GM12878 (cell line): ENCODE measurements around the gene SMARCC2. TPM values are rescaled to one million over a fixed set of nuclear protein-coding genes. Genes with fewer than 3 reads are reported as not detected.

ENCODE experiments used
- ATAC-seq: fragments of 200-7000 bp; cut with Tn5 transposase; 3 replicates; pipeline ENCODE4 v1.9.1; 2020; ENCODE audit warnings: mild to moderate bottlenecking, moderate library complexity
- BruUV-seq: library from RNA; stranded (reverse); fragments of 400-500 nt; replicated peaks from 2 replicates; lab custom pipeline; 2021; lab: Mats Ljungman, UMichigan
- CTCF ChIA-PET: fragments of 300-600 bp; sonication (Branson Sonifier 250); formaldehyde crosslinking; extraction: SDS; loops from one replicate; lab custom pipeline; 2021; ENCODE audit warnings: inconsistent platforms; lab: Yijun Ruan, JAX
- POLR2A ChIA-PET: fragments of 350-600 bp; formaldehyde crosslinking; extraction: SDS; loops from one replicate; lab custom pipeline; 2021; ENCODE audit warnings: inconsistent platforms; lab: Charles Lee
- RAD21 ChIA-PET: fragments of 300-600 bp; sonication (Branson Sonifier 250); formaldehyde crosslinking; loops from one replicate; lab custom pipeline; 2023; ENCODE audit warnings: antibody characterized with exemption; ENCODE audit not compliant: unreplicated experiment; lab: Charles Lee
- SMC1A ChIA-PET: fragments of 300-600 bp; sonication (Branson Sonifier 250); formaldehyde crosslinking; loops from one replicate; lab custom pipeline; 2023; ENCODE audit not compliant: unreplicated experiment, uncharacterized antibody; lab: Charles Lee
- DNase-seq: peaks from one replicate; pipeline ENCODE4 v3.0.0-alpha.2; 2011; ENCODE audit warnings: low read depth, low spot score
- FAIRE-seq: peaks from 3 replicates; lab custom pipeline; 2011; peaks lifted over from hg19 to GRCh38; lab: Jason Lieb, UNC
- H2AFZ ChIP-seq: 2 replicates; pipeline ENCODE4 v1.6.0; 2011; ENCODE audit warnings: low read depth, low read length, control low read depth; ENCODE audit not compliant: control insufficient read depth
- H3K27ac ChIP-seq: 2 replicates; pipeline ENCODE4 v1.5.1; 2011; ENCODE audit warnings: control low read depth; ENCODE audit not compliant: control insufficient read depth, insufficient read depth
- H3K27me3 ChIP-seq, 2 experiments: replicated peaks in 1 of 2; 2 replicates each; pipeline versions ENCODE4 v1.6.0 to v1.6.1; 2011; ENCODE audit warnings: low read length in 1 of 2; ENCODE audit not compliant: control insufficient read depth in 2 of 2, insufficient read depth in 2 of 2
- H3K36me3 ChIP-seq, 2 experiments: 2 replicates each; pipeline ENCODE4 v1.5.1; 2011; ENCODE audit warnings: low read length in 1 of 2; ENCODE audit not compliant: control insufficient read depth in 2 of 2, insufficient read depth in 2 of 2
- H3K4me1 ChIP-seq: 2 replicates; pipeline ENCODE4 v1.6.1; 2011; ENCODE audit warnings: mild to moderate bottlenecking, low read length, moderate library complexity, mixed read lengths; ENCODE audit not compliant: control insufficient read depth, insufficient read depth
- H3K4me2 ChIP-seq: 2 replicates; pipeline ENCODE4 v1.6.0; 2011; ENCODE audit warnings: control low read depth; ENCODE audit not compliant: control insufficient read depth, insufficient read depth
- H3K4me3 ChIP-seq: fragments of 200-600 bp; sonication (generic); 2 replicates; pipeline ENCODE4 v1.5.1; 2016
- H3K79me2 ChIP-seq: 2 replicates; pipeline ENCODE4 v1.6.0; 2011; ENCODE audit warnings: low read length; ENCODE audit not compliant: control insufficient read depth, insufficient read depth
- H3K9ac ChIP-seq: 2 replicates; pipeline ENCODE4 v1.8.0; 2011; ENCODE audit warnings: low read length, control low read depth, mixed read lengths; ENCODE audit not compliant: control insufficient read depth, insufficient read depth
- H3K9me3 ChIP-seq: replicated peaks from 3 replicates; pipeline ENCODE4 v1.5.1; 2011; ENCODE audit warnings: mild to moderate bottlenecking, low read length; ENCODE audit not compliant: control insufficient read depth, insufficient read depth
- H4K20me1 ChIP-seq: 2 replicates; pipeline ENCODE4 v1.6.0; 2011; ENCODE audit not compliant: control insufficient read depth, insufficient read depth
- ASH2L ChIP-seq: fragments of 300-600, 200-600 bp; sonication (generic); IDR thresholded peaks from 2 replicates; pipeline ENCODE4 v1.6.1; 2017; ENCODE audit warnings: low read depth, mild to moderate bottlenecking, borderline replicate concordance
- MYB ChIP-seq: fragments of 150-350 bp; IDR thresholded peaks from 2 replicates; pipeline ENCODE4 v1.6.1; 2014; ENCODE audit warnings: mild to moderate bottlenecking, low read depth, low read length, borderline replicate concordance
- TARDBP ChIP-seq: IDR thresholded peaks from 2 replicates; pipeline ENCODE4 v1.6.1; 2016; ENCODE audit warnings: borderline replicate concordance
- TCF3 ChIP-seq: IDR thresholded peaks from 2 replicates; pipeline ENCODE4 v1.6.1; 2012; ENCODE audit warnings: low read depth, mild to moderate bottlenecking, low read length, borderline replicate concordance; ENCODE audit not compliant: insufficient read depth
- ZNF24 ChIP-seq: fragments of 450-650 bp; IDR thresholded peaks from 2 replicates; pipeline ENCODE4 v1.6.1; 2017; ENCODE audit warnings: antibody characterized with exemption, mild to moderate bottlenecking
- WGBS: methylation state at CpG from one replicate; pipeline ENCODE4 v1.1.6; 2016; ENCODE audit warnings: low lambda C conversion rate; ENCODE audit not compliant: insufficient replicate concordance, insufficient coverage; ENCODE audit errors: missing lambda C conversion rate; 5-methylcytosine and 5-hydroxymethylcytosine counted together
- in situ Hi-C: fragments of 300-500 bp; cut with MboI; formaldehyde crosslinking; loops from 9 replicates; pipeline ENCODE4 v1.14.3; 2018; ENCODE audit warnings: mixed read lengths
- intact Hi-C: fragments of 100-400 bp; cut with micrococcal nuclease; formaldehyde crosslinking; loops from one replicate; pipeline ENCODE4 v1.14.2; 2022; ENCODE audit not compliant: unreplicated experiment
- polyA plus RNA-seq, 11 experiments: library from polyadenylated mRNA; depleted of rRNA in 4 of 11; unstranded in 6 of 11; stranded (reverse) in 5 of 11; fragments of >200 nt; fragmentation: Nextera tagmentation in 4 of 11; fragmentation: Illumina TruSeq in 1 of 11; extraction: Ambion mirVana in 4 of 11; extraction: Trizol in 1 of 11; gene quantifications; 1 replicate in 1 of 11; 2 replicates in 10 of 11; pipeline versions ENCODE4 v1.2.1 to v1.2.3, GENCODE V29; 2011 to 2016; ENCODE audit warnings: inconsistent platforms in 2 of 11, missing spikeins in 2 of 11, low read depth in 1 of 11
- total RNA-seq, 4 experiments: library from RNA; depleted of rRNA in 3 of 4; stranded (reverse); fragments of >200 nt in 3 of 4; fragmentation: Illumina TruSeq in 1 of 4; extraction: Trizol in 1 of 4; gene quantifications; 2 replicates each; pipeline versions ENCODE4 v1.2.1 to v1.2.3, GENCODE V29; 2013 to 2021
- TF ChIP-seq, protein P1 (sequence below): fragments of 450-650 bp; IDR thresholded peaks from 2 replicates; pipeline ENCODE4 v1.6.1; 2016; ENCODE audit warnings: mild to moderate bottlenecking, moderate library complexity, borderline replicate concordance
- TF ChIP-seq, protein P2 (sequence below): fragments of 450-650 bp; IDR thresholded peaks from 2 replicates; pipeline ENCODE4 v1.6.1; 2016; ENCODE audit warnings: mild to moderate bottlenecking

Gene SMARCC2
- total and polyA plus RNA-seq, 10 of the 15 experiments (the other 5 are each of a cell fraction or from before 2014, with no cell fraction given) = 13.6 to 71.2 (median 42.3) TPM

DNA sequence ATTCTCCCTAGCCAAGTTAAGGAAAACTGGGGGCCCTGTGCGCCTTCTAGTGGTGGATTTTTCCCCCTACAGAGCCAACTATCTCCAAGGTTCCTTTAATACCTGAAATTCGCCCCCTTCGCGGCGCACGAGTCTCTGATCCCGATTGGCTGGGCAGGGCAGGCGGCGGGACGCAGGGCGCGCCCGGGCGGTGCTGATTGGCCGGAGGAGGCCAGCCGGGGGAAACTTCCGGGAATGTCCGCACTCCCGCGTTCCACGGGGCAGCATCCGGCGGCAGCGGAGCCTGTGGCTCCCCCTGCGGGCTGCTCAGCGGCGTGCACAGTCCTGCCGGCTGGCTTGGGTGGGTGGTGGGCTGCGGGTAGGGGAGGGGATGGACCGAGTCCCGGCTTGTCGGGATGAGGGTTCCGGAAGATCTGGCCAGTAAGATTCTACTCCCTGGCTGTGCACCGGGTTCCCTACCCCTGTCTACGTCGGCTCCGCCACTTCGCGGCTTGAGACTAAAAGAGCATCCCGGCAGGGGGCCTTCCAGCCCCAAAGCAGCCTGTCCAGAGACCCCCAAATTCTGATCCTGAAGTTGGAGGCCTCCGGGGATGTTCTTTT is 34.9 kb upstream of the SMARCC2 start, which contains the start of gene NABP2 (continued):
- TF ChIP-seq MYB (no peak), TARDBP (no peak), ZNF24 (no peak), ASH2L (no peak)

DNA sequence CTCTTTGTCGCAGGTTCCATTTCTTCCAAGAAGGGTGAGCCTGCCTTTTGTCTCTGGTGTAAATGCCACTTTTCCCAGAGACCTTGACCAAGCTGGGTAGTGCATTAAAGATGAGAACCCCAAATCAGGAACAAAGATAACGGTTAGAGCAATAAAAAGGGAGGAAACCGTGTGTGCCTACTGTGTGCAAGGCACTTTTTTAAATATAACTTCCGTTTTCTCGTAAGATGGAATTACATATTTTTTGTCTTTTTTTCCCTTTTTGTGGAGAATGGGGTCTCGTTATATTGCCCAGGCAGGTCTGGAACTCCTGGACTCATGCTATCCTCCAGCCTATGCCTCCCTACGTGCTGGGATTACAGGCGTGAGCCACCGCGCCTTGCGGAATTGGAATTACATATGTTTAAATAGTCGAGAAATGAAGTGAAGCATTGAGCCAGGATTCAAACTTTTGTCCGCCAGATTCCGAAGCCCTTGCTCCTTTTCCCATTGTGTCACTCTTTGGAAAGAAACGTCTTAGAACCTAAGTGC is 34.4 kb upstream of the SMARCC2 start:
- ChIA-PET RAD21 (interaction anchor here (0.7 to 3.2 kb wide), 2 partner anchors 18 to 97 kb away, joined by 3 to 16 read pairs; partner anchors contain the start of gene ESYT1), POLR2A (interaction anchor here (3.9 to 4.0 kb wide), 2 partner anchors 33 to 105 kb away, joined by 41 to 68 read pairs; partner anchors contain the start of genes RPL41, SMARCC2 and ZC3H10), SMC1A (interaction anchor here (0.6 to 3.1 kb wide), 4 partner anchors 30 to 480 kb away, joined by 3 to 17 read pairs (median 6); partner anchors contain the start of genes ORMDL2 and SMARCC2), CTCF (interaction anchor here (0.6 to 4.2 kb wide), 8 partner anchors 17 to 385 kb away, joined by 3 to 107 read pairs (median 15); partner anchors contain the start of genes ANKRD52, ESYT1, SMARCC2 and ZC3H10)
- TF ChIP-seq, protein P1, sequence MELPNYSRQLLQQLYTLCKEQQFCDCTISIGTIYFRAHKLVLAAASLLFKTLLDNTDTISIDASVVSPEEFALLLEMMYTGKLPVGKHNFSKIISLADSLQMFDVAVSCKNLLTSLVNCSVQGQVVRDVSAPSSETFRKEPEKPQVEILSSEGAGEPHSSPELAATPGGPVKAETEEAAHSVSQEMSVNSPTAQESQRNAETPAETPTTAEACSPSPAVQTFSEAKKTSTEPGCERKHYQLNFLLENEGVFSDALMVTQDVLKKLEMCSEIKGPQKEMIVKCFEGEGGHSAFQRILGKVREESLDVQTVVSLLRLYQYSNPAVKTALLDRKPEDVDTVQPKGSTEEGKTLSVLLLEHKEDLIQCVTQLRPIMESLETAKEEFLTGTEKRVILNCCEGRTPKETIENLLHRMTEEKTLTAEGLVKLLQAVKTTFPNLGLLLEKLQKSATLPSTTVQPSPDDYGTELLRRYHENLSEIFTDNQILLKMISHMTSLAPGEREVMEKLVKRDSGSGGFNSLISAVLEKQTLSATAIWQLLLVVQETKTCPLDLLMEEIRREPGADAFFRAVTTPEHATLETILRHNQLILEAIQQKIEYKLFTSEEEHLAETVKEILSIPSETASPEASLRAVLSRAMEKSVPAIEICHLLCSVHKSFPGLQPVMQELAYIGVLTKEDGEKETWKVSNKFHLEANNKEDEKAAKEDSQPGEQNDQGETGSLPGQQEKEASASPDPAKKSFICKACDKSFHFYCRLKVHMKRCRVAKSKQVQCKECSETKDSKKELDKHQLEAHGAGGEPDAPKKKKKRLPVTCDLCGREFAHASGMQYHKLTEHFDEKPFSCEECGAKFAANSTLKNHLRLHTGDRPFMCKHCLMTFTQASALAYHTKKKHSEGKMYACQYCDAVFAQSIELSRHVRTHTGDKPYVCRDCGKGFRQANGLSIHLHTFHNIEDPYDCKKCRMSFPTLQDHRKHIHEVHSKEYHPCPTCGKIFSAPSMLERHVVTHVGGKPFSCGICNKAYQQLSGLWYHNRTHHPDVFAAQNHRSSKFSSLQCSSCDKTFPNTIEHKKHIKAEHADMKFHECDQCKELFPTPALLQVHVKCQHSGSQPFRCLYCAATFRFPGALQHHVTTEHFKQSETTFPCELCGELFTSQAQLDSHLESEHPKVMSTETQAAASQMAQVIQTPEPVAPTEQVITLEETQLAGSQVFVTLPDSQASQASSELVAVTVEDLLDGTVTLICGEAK = no peak
- TF ChIP-seq ASH2L (no peak), TCF3 (no peak)
- TF ChIP-seq, protein P2, sequence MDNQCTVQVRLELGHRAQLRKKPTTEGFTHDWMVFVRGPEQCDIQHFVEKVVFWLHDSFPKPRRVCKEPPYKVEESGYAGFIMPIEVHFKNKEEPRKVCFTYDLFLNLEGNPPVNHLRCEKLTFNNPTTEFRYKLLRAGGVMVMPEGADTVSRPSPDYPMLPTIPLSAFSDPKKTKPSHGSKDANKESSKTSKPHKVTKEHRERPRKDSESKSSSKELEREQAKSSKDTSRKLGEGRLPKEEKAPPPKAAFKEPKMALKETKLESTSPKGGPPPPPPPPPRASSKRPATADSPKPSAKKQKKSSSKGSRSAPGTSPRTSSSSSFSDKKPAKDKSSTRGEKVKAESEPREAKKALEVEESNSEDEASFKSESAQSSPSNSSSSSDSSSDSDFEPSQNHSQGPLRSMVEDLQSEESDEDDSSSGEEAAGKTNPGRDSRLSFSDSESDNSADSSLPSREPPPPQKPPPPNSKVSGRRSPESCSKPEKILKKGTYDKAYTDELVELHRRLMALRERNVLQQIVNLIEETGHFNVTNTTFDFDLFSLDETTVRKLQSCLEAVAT = peak; percentile 74; the same call in 1 of the 2 replicates
- Histone ChIP-seq H3K36me3 (peaks cover 0 to 2% of the 10 kb centered on the region in 2 experiments; a peak in 1 of 4 replicates), H4K20me1 (no peaks in the 10 kb centered on the region), H2AFZ (peak overlapping the region; percentile 96), H3K9me3 (no peaks in the 10 kb centered on the region; the same call in 2 of the 3 replicates), H3K4me3 (peak overlapping the region; percentile 59), H3K27ac (peak overlapping the region; percentile 65), H3K4me2 (peak overlapping the region; percentile 97), H3K9ac (peak overlapping the region; percentile 48; the same call in 1 of the 2 replicates), H3K4me1 (0 out of 2 replicates have a peak, but pooled peaks cover 3% of the 10 kb centered on the region), H3K27me3 (no peaks in the 10 kb centered on the region), H3K79me2 (peaks cover 30% of the 10 kb centered on the region)
- ATAC-seq (no peak), FAIRE-seq (no peak), DNase-seq (no peak)
- in situ Hi-C loops = no loop called here
- WGBS = 19% methylated on average over 15 of the region's 15 CpGs
- no TSS peak for BruUV-seq
- intact Hi-C loops = loop anchor here (1.0 to 2.0 kb wide), 4 partner anchors 17 to 104 kb away; no protein-coding TSS in a partner anchor
